BE2C (cell line): ENCODE measurements around the gene FARS2.

ENCODE experiments used
- DNase-seq: peaks from one replicate; pipeline ENCODE4 v3.0.0-alpha.2; 2020
- H3K27me3 ChIP-seq: fragments of 250-450 bp; sonication (Bioruptor Pico); 2 replicates; pipeline ENCODE4 v1.5.1; 2020; ENCODE audit warnings: mild to moderate bottlenecking
- H3K36me3 ChIP-seq: fragments of 250-450 bp; sonication (Bioruptor Pico); 2 replicates; pipeline ENCODE4 v1.5.1; 2020; ENCODE audit warnings: mild to moderate bottlenecking
- H3K4me1 ChIP-seq: fragments of 250-450 bp; sonication (Bioruptor Pico); 2 replicates; pipeline ENCODE4 v1.5.1; 2020
- H3K4me3 ChIP-seq: 2 replicates; pipeline ENCODE4 v1.5.1; 2011; ENCODE audit warnings: low read depth, low read length
- H3K9me3 ChIP-seq: fragments of 250-450 bp; sonication (Bioruptor Pico); 2 replicates; pipeline ENCODE4 v1.5.1; 2020
- TF ChIP-seq, protein P1 (sequence below): IDR thresholded peaks from 2 replicates; pipeline ENCODE4 v1.5.1; 2012; ENCODE audit warnings: mild to moderate bottlenecking, low read depth, low read length

The FARS2 gene

DNA sequence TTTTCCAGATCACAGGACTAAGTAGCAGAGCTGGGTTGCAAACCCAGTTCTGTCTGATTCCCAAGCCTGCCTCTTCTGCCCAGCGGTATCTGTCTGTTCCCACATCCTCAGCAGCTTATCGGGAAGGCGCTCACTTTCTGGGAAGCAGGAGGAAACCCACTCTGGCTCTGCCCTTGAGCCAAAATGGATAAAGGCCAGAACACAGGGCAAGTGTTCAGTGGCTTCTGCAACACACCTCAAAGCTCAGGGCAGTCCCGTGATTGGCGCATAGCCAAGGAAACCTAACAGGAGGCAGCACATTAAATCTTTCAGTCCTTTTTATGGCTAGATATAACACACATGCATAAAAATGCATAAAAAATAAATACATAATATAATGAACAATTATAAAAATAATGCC lies 483.2 kb downstream of the FARS2 start:
- no peaks in the 10 kb centered on the region for H3K27me3 ChIP-seq
- TF ChIP-seq, protein P1, sequence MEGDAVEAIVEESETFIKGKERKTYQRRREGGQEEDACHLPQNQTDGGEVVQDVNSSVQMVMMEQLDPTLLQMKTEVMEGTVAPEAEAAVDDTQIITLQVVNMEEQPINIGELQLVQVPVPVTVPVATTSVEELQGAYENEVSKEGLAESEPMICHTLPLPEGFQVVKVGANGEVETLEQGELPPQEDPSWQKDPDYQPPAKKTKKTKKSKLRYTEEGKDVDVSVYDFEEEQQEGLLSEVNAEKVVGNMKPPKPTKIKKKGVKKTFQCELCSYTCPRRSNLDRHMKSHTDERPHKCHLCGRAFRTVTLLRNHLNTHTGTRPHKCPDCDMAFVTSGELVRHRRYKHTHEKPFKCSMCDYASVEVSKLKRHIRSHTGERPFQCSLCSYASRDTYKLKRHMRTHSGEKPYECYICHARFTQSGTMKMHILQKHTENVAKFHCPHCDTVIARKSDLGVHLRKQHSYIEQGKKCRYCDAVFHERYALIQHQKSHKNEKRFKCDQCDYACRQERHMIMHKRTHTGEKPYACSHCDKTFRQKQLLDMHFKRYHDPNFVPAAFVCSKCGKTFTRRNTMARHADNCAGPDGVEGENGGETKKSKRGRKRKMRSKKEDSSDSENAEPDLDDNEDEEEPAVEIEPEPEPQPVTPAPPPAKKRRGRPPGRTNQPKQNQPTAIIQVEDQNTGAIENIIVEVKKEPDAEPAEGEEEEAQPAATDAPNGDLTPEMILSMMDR: no peak
- H3K4me1 ChIP-seq: peaks cover 31% of the 10 kb centered on the region
- peak; percentile 70 for DNase-seq
- H3K36me3 ChIP-seq: no peaks in the 10 kb centered on the region
- no peak overlapping the region for H3K4me3 ChIP-seq
- no peaks in the 10 kb centered on the region for H3K9me3 ChIP-seq

DNA sequence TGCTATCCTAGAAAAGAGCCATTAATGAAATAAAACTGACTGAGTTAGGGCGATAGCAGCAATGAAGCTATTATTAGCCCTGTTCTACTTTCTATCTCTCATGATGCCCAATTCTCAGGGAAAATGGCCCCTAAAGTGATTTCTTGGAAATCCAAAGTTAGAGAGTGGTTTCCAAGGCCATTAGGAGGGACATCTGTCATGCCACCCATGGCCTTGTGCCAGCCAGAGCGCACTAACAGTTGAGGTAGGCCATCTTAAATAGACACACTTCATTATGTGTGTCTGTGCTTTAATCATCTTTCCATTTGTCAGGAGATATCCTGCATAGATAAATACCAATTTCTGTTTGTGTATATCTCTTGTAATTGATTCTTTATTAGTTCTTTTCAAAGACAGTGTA lies 483.8 kb downstream of the FARS2 start:
- no peaks in the 10 kb centered on the region for H3K36me3 ChIP-seq
- H3K9me3 ChIP-seq: no peaks in the 10 kb centered on the region
- peaks cover 31% of the 10 kb centered on the region for H3K4me1 ChIP-seq
- H3K27me3 ChIP-seq: no peaks in the 10 kb centered on the region
- no peak overlapping the region for H3K4me3 ChIP-seq
- TF ChIP-seq, protein P1: no peak
- peak; percentile 60 for DNase-seq

DNA sequence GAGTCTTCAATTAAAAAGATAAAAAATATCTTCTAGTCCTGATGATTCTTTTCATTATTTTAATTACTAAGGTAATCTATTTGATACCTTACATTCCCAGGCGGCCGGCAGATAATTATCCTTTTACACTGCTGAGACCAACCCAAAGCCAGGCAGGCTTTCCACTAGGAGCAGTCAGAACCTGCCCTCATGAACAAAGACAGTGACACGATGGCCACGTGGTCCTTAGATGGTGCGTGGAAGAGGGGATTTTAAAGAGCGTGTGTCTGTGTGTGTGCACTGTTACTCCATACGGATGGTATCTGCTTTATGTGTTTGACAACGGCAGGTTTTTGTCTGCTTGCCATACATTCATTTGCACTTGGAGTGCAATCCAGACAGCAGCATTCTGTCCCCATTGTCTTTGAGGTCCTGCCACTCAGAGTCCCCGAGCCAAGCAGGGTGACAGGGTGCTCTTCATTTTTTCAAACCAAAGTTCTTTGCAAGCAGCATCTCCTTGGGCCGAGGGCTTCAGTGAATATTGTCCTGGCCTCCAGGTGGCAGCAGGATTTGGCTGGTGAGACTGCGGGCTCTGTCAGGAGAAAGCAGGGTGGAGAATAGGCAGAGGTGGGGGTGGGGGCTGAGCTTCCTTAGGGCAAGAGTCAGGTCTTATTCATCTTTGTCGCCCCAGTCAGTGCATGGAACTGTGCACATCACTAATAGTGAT lies 484.9 kb downstream of the FARS2 start:
- no peak overlapping the region for H3K4me3 ChIP-seq
- DNase-seq: peak; percentile 53
- H3K4me1 ChIP-seq: peaks cover 33% of the 10 kb centered on the region
- no peaks in the 10 kb centered on the region for H3K36me3 ChIP-seq
- H3K27me3 ChIP-seq: no peaks in the 10 kb centered on the region
- TF ChIP-seq, protein P1: peak; percentile 71
- no peaks in the 10 kb centered on the region for H3K9me3 ChIP-seq

DNA sequence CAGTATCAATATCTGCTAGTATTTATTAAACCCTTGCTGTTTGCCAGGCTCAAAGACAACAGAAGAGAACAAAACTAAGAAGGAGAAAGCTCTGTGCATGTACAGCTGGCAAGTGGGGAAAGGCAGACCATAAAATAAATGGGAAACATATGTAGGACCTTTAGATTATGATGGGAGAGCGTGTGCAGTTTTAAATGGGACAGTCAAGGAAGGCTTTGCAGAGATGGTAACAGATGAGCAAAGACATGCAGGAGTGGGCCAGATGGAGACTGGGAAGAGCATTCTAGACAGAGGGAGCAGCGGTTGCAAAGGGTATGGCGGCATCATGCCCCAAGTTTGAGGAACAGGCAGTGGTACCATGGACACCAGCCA lies 485.4 kb downstream of the FARS2 start:
- H3K9me3 ChIP-seq: no peaks in the 10 kb centered on the region
- H3K4me3 ChIP-seq: no peak overlapping the region
- no peak for DNase-seq
- peaks cover 39% of the 10 kb centered on the region for H3K4me1 ChIP-seq
- no peaks in the 10 kb centered on the region for H3K27me3 ChIP-seq
- no peaks in the 10 kb centered on the region for H3K36me3 ChIP-seq
- TF ChIP-seq, protein P1: no peak

DNA sequence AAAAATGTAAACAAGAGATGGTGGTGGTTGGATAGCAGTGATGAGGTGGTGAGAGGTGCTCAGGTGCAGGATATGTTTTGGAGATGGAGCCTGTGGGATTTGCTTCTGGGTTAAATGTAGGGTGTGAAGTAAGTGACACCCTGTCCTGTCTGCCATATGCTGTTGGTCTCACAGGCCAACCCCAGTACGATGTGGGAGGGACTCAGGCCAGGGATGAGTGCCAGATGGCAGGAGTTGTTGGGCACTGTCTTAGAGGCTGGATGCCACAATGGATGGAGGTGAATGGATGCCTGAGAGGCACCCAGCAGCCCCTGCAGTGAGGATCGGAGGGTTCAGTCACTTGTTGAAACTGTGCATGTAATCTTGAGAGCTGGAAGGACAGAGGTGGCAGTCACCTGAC lies 486.1 kb downstream of the FARS2 start:
- Histone ChIP-seq H3K4me3 (no peak overlapping the region), H3K36me3 (no peaks in the 10 kb centered on the region), H3K27me3 (no peaks in the 10 kb centered on the region), H3K9me3 (no peaks in the 10 kb centered on the region), H3K4me1 (peaks cover 44% of the 10 kb centered on the region)
- DNase-seq: no peak
- TF ChIP-seq, protein P1: no peak

DNA sequence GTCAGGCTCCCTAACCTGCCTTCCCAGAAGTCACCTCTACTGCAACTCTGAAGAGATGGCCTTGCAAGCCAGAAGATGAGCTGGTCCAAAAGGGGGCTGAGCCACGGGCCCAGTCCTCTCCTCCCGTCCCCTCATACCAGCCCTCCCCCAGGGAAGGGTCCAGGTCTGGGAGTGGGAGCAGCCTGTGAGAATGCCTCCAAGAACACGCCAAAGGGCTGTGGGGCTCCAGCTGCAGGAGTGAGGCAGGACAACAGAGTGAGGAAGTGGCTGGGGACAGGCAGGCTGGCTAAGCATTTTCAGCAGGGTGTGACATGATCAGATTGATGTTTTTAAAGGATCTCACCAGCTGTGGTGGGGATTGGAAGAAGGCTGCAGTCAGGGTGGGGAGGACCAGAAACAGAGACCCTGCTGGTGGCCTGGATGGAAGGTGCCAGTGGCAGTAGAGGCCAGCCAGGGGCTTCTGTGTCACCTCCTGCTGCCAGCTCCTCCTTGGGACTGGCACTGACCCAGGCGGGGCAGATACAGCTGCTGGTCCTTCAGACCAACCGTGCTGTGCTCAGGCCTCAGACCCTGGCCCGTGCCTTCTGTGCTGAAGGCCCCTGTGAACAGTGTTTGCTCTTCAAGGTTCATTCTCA lies 487.8 kb downstream of the FARS2 start:
- no peak for DNase-seq
- Histone ChIP-seq H3K4me1 (peaks cover 36% of the 10 kb centered on the region), H3K4me3 (no peak overlapping the region), H3K9me3 (0 out of 2 replicates have a peak, but pooled peaks cover 2% of the 10 kb centered on the region), H3K36me3 (no peaks in the 10 kb centered on the region), H3K27me3 (no peaks in the 10 kb centered on the region)
- TF ChIP-seq, protein P1: no peak
